ENCODE data around the gene MTA3. TPM values are rescaled to one million over a fixed set of nuclear protein-coding genes. Genes with fewer than 3 reads are reported as not detected.
"Not testable (repeated sequence)": the region's sequence is repeated elsewhere in the genome, so short reads cannot be mapped to it uniquely, and the experiment has no call there.

MTA3 gene
- total RNA-seq, 1 donor from 2014 or later = 22.4 TPM

GRCh38 chr2:42726680-42727079, 158.2 kb downstream of the MTA3 start:
- DNase-seq (ENCODE audit: low read depth, low spot score) = no peak

GRCh38 chr2:42731316-42731715, 162.9 kb downstream of the MTA3 start:
- DNase-seq (ENCODE audit: low read depth, low spot score) = not testable (repeated sequence)

GRCh38 chr2:42733852-42734251, 165.4 kb downstream of the MTA3 start:
- no peak for DNase-seq (ENCODE audit: low read depth, low spot score)

- no peak for DNase-seq (ENCODE audit: low read depth, low spot score)
Observed at GRCh38 chr2:42736598-42737322, 168.3 kb downstream of the MTA3 start.

- no peak for DNase-seq (ENCODE audit: low read depth, low spot score)
Observed at GRCh38 chr2:42741140-42741539, 172.7 kb downstream of the MTA3 start.

GRCh38 chr2:42742740-42743658, 174.6 kb downstream of the MTA3 start:
- no peak for DNase-seq (ENCODE audit: low read depth, low spot score)

- DNase-seq (ENCODE audit: low read depth, low spot score) = no peak
Observed at GRCh38 chr2:42743659-42743990, 175.2 kb downstream of the MTA3 start.

GRCh38 chr2:42744545-42745082, 176.2 kb downstream of the MTA3 start:
- no peak for DNase-seq (ENCODE audit: low read depth, low spot score)

- DNase-seq (ENCODE audit: low read depth, low spot score) = no peak
Observed at GRCh38 chr2:42747422-42747821, 179.0 kb downstream of the MTA3 start.

- no peak for DNase-seq (ENCODE audit: low read depth, low spot score)
Observed at GRCh38 chr2:42748840-42749239, 180.4 kb downstream of the MTA3 start.

- no peak for DNase-seq (ENCODE audit: low read depth, low spot score)
Observed at GRCh38 chr2:42752314-42752713, 183.9 kb downstream of the MTA3 start.

GRCh38 chr2:42752816-42753813, 184.7 kb downstream of the MTA3 start:
- no peak for DNase-seq (ENCODE audit: low read depth, low spot score)

- no peak for DNase-seq (ENCODE audit: low read depth, low spot score)
Observed at GRCh38 chr2:42754021-42754775, 185.8 kb downstream of the MTA3 start.

GRCh38 chr2:42754776-42755140, 186.3 kb downstream of the MTA3 start:
- DNase-seq (ENCODE audit: low read depth, low spot score) = no peak

GRCh38 chr2:42755191-42755880, 186.9 kb downstream of the MTA3 start:
- DNase-seq (ENCODE audit: low read depth, low spot score) = no peak

GRCh38 chr2:42756150-42756775, 187.8 kb downstream of the MTA3 start:
- no peak for DNase-seq (ENCODE audit: low read depth, low spot score)

GRCh38 chr2:42756966-42757513, 188.6 kb downstream of the MTA3 start:
- DNase-seq (ENCODE audit: low read depth, low spot score) = no peak

- no peak for DNase-seq (ENCODE audit: low read depth, low spot score)
Observed at GRCh38 chr2:42757981-42758740, 189.7 kb downstream of the MTA3 start.
